HG03039 (cell line): Measurements from ENCODE around the gene CSF1.

Source experiments
- ATAC-seq: cut with Tn5 transposase; IDR thresholded peaks from one replicate; pipeline ENCODE4 v1.9.1; 2021; ENCODE audit warnings: mild to moderate bottlenecking, moderate library complexity; ENCODE audit not compliant: unreplicated experiment

The CSF1 gene

DNA sequence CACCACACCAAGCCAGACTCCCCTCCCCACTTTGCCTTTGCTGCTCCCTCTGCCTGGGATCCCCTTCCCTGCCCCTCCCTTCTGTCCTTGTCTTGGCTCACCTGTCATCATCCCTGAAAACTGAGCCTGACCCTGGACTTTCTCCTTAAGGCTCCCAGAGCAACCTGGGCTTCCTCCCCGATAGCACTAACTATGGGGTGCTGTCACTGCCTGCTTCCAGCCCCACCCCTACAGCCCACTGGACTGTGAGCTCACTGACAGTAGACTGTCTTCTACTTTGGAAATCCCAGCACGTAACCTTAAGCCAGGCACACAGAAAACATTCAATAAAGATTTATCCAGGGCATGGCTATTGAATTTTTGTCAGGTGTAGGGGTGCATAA is 9.5 kb upstream of the CSF1 start:
- no peak for ATAC-seq

- no peak for ATAC-seq
Observed at GRCh38 chr1:109901524-109902145, 9.0 kb upstream of the CSF1 start.

DNA sequence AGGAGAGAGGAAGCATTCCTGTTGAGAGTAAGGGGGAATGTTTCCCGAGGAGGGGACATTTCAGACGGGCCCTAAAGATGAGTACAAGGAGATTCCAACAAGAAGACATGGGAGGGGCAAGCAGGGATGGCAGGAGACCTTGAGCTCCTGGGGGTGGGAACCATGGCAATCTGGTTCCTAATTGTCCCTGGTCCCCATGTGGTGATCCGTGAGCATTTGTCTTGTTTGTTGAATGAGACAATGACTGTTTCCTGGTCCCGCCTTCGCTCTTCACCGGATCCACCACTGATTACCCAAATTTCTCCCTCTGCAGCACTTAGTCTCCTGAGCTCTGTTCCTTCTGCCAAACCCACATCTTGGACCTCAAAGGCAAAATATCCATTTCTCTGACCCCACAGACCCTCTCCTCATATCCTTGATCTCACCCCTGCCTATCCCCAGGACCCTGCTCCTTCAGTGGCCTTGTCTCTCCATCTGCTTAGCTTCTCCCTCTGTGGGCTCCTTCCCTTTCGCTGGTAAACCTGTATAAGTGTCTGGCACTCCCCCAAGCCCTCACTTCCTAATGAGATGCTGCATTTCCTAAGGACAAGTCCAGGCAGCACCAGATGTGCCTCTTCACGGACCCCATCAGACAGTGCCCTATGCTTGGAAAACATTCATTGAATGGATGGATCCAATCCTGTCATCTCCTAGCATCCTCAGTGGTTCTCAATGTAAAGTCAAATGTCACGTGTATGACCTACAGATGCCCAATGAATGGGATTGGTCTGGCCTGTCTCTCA is 8.3 kb upstream of the CSF1 start:
- ATAC-seq = no peak

GRCh38 chr1:109903376-109903930 is 7.2 kb upstream of the CSF1 start:
- ATAC-seq = no peak

GRCh38 chr1:109904105-109904817 is 6.4 kb upstream of the CSF1 start:
- ATAC-seq = no peak

GRCh38 chr1:109905491-109905890 is 5.2 kb upstream of the CSF1 start:
- ATAC-seq = no peak

DNA sequence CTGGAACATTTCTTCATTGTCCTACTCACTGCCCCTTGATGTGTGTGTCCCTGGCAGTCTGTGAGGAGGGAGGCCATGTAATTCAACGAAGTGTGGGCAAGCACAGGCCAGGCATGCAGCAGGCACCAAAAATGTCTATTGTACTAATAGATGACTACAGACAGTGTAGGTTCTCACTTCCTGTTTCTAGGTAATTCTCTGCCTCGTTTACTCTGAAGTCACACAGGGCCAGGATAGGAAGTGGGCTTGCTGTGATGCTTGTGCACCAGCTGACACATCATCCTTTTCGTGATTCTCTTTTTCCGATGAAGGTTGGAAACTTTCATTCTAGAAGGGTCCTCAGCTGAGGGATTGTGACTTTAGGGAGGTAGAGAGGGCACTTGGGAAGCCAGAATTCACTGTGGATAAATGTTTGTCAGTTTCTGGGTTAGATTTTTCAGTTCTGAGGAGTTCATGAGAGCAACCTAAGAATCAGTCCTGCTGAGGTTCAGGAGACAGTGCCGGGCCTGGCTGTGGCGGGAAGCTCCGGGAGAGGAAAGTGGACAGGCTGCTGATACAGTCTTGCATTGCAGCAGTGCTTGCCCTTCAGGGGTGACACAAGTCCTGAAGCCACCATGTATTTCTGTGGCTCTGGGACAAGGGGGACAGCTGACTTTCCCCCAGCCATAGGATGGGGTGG is 4.3 kb upstream of the CSF1 start:
- ATAC-seq = peak; percentile 70

- no peak for ATAC-seq
Observed at GRCh38 chr1:109906839-109907180, 3.8 kb upstream of the CSF1 start.

- no peak for ATAC-seq
Observed at GRCh38 chr1:109907190-109907774, 3.4 kb upstream of the CSF1 start.

GRCh38 chr1:109908836-109909235 is 1.8 kb upstream of the CSF1 start:
- ATAC-seq = no peak

GRCh38 chr1:109909561-109909960 is 1.1 kb upstream of the CSF1 start:
- no peak for ATAC-seq

- no peak for ATAC-seq
Observed at GRCh38 chr1:109910963-109911798, 532 bp downstream of the CSF1 start.

- no peak for ATAC-seq
Observed at GRCh38 chr1:109912214-109912861, 1.7 kb downstream of the CSF1 start.

DNA sequence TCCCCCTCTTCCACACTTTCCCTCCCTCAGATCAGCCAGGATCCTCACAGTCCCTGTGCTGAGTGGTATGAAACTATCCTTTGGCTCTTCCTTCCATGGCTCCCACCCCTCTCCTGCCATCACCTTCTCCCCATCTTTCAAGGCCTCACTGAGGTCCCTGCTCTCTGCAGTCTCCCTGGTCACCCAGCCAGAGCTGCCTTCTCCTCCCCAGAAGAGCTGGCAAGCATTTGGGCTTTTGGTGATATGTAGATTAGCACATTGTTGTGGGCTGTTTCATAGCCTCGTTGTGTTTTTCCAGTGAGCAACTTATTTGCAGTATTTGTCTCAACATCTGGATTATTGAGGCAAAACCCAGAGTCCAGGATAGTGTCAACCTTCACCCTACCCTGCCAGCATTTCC is 2.2 kb downstream of the CSF1 start:
- no peak for ATAC-seq

- no peak for ATAC-seq
Observed at GRCh38 chr1:109913360-109913879, 2.8 kb downstream of the CSF1 start.

DNA sequence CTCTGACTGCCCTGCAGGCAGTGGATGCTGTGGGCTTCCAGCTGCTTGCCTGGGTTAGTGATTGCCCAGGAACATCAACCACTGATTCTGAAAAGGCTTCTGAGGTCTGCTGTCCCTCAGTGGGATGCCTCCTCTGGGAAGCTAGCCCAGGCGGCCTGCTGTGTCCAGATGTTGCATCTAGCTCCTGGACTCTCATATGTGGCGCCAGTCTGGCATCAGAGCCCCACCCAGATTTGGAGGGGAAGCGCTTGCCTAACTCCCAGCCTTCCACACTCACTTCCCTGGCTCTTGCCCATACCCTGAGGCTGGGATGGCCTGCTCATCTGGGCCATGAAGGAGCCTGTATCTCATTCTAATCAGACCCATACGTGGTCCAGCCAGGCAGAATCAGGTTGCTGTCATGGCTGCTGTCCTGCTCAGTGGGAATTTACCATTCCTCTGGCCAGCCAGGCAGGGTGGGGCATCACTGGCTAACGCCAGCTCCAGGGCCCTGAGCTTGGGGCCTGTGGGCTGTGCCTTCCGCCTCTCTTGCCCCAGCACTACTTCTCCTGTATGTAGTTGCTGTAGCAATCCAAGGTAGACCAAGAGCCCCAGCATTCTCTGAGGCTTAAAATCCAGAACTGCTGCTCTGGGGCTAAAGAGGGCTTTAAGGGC is 4.1 kb downstream of the CSF1 start:
- no peak for ATAC-seq

DNA sequence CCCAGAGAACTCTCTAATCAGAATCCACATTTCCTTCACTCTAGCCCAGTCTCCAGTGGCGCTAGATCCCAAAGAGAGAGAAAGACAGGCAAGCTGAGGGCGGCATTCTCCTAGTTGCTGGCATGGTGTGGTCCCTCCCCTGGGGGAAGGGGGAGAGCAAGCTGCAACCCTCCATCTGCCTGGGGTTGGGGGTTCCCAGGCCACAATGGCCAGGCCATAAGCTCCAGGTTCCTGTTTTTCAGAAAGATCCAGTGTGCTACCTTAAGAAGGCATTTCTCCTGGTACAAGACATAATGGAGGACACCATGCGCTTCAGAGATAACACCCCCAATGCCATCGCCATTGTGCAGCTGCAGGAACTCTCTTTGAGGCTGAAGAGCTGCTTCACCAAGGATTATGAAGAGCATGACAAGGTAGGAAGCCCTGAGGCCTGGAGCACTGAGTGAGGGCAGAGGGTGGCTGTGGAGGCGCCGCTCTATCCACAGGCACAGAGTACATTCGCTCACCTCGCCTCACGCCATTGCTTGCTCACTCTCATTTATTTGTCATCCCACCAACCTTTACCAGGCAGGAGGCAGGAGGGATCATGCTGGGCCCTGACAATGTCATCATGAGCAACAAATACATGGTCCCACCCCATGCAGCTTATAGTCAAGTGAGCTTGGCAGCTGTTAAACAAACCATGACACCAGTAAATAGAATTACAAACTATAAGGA is 6.6 kb downstream of the CSF1 start:
- no peak for ATAC-seq
